Activated effector memory CD4-positive, alpha-beta T cell treated with Interleukin-2 at 50 U/mL for 16 hours (primary cell): ENCODE measurements around the gene TMSB15C.
"Not testable (repeated sequence)": the region's sequence is repeated elsewhere in the genome, so short reads cannot be mapped to it uniquely, and the experiment has no call there.

Source experiments
- DNase-seq: peaks from one replicate; pipeline ENCODE4 v3.0.0-alpha.2; 2020

Gene TMSB15C

GRCh38 chrX:104075778-104076445 lies at the start of gene TMSB15C:
TMSB15C (minus strand) TSS chrX:104076236.
- not testable (repeated sequence) for DNase-seq

- DNase-seq, result no peak
Measured at GRCh38 chrX:104122829-104123228, 46.8 kb upstream of the TMSB15C start.

DNA sequence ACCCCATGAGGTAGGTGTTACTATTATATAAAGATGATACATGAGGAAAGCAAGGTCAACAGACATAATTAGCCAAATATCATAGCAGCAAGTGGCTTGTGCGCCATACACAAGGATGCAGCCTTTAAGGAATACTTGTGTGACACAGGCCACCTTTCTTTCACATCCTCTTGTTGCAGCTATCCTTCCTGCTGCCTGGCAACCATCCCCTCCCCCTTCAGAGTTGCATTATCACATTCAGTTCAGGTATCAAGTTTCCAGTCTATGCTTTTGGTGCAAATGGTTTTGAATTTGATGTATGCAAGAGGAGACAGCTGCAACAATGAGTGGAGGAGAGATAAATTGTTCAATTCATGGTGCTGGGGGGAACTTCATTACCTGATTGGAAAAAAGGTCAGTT lies 42.7 kb upstream of the TMSB15C start:
- DNase-seq, result no peak

DNA sequence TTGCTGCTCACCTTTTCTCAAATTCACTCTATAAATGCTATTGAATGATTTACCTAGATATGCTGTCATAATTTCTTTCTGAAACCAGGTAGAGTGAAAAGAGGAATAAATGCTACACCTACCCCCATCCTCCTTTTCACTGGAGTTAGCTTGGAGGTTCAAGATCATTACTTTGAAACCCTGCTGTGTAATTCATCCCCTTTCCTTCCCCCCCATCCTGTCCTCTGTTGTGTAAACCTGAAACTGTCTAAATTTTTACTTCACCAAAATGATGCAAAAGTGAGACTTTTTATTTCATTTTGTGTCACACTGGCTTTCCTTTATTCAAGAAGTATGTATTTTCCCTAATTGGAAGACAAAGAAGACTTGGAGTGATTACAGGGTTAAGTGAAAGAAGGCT lies 41.7 kb upstream of the TMSB15C start:
- no peak for DNase-seq

GRCh38 chrX:104113222-104113965 lies 37.4 kb upstream of the TMSB15C start:
- DNase-seq, result peak; percentile 42

GRCh38 chrX:104112326-104112951 lies 36.4 kb upstream of the TMSB15C start, which contains the start of gene ZCCHC18:
ZCCHC18 (plus strand) TSS chrX:104112523; CDS start chrX:104114112, 1,589 bp downstream.
- DNase-seq, result peak; percentile 17

- DNase-seq, result peak; percentile 3
Measured at GRCh38 chrX:104110491-104111240, 34.6 kb upstream of the TMSB15C start.

DNA sequence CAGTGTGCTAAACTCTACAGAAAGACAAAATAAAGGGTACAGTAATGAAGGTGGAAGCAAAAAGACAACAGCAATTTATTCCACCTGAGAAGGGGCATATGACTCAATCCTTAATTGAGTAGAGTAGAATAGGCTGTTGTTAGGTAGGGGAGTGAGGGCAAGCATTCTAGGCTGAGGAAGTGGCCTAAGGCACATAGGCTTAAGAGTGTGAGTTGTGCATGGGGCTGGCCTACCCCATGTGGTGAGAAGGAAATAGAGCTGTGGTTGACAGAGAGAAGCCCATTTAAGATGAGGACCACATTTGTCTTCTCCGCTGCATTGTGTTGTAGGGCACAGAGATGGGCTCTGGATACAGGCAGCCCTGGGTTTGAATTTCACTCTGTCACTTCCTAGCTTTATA lies 32.9 kb upstream of the TMSB15C start:
- DNase-seq, result no peak

- no peak for DNase-seq
Measured at GRCh38 chrX:104105330-104106262, 29.6 kb upstream of the TMSB15C start.

DNA sequence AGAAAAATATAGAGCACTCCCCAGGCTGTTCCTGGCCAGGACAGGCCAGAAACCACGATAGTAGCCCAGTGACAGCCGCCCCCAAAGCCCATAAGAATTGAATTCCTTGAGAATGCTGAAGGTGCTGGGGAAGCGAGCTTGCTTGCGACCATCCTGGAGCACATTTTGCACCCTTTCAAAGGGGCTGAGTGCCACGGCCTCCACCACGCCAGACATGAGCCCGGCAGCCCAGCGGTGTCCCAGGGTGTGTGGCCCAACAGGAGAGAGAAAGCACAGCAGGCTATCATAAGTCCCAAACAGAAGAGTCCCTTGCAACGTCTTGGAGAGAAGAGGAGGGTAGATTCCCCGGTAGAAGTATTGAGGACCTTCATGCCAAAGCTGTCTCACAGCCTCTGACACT lies 28.6 kb upstream of the TMSB15C start:
- DNase-seq, result no peak

DNA sequence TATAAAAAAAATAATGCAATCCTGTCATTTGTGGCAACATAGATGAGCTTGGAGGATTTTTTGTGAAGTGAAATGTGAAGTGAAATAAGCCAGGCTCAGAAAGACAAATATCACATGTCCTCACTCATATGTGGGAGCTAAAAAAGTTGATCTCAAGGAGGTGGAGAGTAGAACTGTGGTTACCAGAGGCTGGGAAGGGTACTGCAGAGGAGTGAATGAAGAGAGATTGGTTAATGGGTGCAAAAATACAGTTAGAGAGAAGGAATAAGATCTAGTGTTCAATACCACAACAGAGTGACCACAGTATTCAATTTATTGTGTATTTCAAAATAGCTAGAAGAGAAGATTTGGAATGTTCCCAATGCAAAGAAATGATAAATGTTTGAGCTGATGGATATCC lies 22.9 kb upstream of the TMSB15C start:
- DNase-seq, result no peak

DNA sequence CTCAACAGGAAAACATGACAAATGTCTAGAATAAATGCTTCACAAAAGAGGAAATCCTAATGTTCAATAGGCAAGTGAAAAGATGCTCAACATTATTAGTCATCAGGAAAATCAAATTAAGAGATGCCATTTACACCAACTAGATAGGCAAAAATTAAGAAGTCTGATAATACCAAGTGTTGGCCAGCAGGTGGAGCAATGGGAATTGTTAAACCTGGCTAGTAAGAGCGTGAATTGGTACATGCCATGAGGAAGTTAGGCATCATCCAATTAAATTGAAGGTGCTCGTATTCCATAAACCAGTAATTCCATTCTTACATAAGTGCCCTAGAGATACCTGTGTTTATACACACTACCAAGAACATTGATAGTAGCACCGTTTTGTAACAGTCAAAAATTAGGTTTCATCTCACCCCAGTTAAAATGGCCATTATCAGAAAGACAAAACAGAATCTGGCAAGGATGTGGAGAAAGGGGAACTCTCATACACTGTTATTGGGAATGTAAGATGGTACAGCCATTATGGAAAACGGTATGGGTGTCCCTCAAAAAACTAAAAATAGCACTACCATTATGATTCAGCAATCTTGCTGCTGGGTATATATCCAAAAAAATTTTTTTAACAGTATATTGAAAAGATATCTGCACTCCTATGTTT lies 22.2 kb upstream of the TMSB15C start:
- DNase-seq, result no peak

DNA sequence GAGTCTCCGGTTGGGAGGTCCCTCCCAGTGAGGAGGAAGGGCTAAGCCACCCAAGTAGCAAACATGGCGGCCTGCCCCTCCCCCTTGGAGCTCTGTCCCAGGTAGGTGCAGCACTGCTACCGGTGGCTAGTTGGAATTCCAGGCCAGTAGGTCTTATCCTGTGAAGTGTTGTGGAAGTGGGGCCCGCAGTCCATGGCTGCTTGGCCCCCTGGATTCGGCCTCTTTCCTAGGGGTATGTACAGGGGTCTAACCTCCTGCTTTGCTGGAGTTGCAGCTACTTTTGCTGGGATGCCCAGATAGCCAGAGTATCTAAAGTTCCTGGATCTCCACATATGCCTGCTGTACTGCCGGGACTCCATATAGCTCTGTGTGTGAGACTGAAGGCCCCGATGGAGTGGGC lies 9.9 kb upstream of the TMSB15C start:
- DNase-seq, result no peak

DNA sequence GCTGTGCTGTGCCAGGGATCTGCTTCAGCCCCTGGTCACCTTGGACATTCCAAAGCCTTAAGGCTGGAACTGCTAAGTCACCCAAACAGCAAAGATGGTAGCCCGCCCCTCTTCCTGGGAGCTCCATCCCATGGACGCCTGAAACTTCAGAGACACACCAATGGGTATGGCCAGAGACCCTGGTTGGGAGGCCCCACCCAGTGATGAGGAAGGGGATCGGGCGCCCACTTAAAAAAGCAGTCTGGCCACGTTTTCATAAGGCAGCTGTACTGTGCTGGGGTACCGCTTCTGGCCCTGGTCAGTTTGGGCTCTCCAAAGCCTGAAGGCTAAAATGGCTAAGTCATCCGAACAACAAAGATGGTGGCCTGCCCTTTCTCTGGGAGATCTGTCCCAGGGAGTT lies 9.4 kb upstream of the TMSB15C start:
- DNase-seq, result no peak

DNA sequence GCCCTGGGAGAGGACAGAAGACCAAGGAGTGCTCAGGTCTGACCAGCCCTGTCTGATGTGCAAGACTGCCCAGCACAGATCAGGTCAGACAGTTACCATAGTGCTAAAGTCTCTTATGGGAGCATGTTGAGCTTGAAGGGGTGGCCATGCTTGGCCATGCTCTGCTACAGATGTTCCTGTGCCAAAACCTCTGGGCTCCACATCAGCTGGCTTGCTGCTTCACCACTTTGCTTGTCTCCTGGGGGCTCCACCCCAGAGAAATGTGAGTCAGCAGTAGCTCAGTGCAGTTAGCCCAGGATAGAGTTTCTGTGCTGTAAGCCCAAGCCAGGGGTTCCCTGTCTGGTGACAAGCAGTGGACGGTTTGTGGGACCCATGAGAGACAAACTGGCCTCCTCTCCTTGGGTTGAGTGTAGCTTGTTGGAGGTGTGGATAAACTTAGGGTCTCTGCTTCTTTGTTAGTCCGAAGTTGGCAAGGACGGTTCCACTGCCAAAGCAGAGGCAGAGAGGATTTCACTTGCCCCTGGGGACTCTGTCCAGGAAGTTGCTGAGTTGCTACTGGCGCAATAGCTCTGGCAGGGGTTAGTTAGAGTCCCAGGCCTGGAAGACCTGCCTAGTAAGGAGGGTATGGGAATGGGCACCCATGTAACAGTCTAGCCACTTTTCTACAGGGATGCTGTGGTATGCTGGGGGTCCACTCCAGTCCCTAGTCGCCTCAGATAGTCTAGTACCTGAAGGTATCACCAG lies 8.7 kb upstream of the TMSB15C start:
- DNase-seq, result no peak

- DNase-seq, result no peak
Measured at GRCh38 chrX:104084063-104084462, 8.0 kb upstream of the TMSB15C start.

DNA sequence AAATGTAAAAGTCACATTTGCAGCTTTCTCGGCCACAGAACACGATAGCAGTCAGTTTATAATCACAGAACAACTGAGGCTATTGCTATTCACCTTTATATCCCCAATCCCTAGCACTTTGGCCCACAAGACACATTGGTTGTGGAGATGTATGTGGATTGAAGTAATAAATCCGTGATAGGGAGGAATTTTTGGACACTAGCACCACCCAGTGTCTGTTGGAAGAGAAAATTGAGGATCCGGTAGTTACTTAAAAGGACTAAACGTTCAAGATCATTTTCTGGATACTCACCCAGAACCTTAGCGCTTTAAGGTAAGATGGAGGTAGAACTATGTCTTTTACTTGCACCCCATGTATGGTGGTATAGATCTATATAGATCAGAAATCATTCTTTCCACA lies 1.8 kb upstream of the TMSB15C start:
- not testable (repeated sequence) for DNase-seq

- not testable (repeated sequence) for DNase-seq
Measured at GRCh38 chrX:104062636-104063035, 13.4 kb downstream of the TMSB15C start.

DNA sequence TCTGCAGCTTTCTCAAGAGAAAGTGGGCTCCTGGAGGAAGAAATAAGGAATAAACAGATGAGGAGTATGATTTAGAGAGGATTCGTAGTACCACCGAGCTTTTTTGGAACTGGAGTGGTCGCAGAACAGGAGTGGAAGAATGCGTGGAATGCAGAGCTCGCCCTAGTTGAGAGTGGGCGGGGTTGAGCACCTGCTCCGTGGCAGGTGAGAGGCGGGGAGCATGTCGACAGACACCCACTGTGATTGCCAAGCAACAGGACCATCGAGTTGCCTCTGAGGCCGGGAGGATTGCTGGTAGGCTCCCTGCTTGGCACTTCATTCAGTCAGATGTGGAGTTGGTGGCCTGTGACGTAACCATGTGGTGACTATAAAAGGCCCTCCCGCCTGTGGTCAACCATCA lies 21.1 kb downstream of the TMSB15C start:
- DNase-seq, result not testable (repeated sequence)

GRCh38 chrX:104047171-104047570 lies 28.9 kb downstream of the TMSB15C start:
- no peak for DNase-seq

DNA sequence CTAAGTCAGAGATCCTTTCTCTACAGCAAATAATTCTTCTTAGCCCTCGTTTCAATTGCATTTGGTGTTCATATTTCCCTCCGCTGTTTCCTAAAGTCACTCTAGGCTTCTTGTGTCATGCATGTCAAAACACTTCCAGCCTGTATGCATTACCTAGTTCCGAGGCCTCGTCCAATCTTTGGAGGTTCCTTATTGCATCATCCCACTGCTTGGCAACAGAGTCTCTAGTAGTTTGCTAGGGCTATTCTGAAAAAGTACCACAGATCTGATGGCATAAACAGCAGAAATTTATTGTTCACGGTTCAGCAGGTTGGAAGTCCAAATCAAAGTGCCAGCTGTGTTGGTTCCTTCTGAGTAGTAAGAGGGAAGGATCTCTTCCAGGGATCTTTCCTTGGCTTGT lies 30.4 kb downstream of the TMSB15C start:
- no peak for DNase-seq
